Right cardiac atrium (tissue), 5 donors: ENCODE measurements around the gene TUBB. TPM values are rescaled to one million over a fixed set of nuclear protein-coding genes. Genes with fewer than 3 reads are reported as not detected.

ENCODE experiments used
- ATAC-seq, 2 donors: fragments of 200-7000 bp; cut with Tn5 transposase; one replicate each; pipeline versions ENCODE4 v1.8.0 to v1.9.1; 2020; ENCODE audit warnings: moderate library complexity in 2 of 2, mild to moderate bottlenecking in 1 of 2
- DNase-seq, 3 donors: peaks; one replicate each; pipeline ENCODE4 v3.0.0-alpha.2; 2020
- H3K27ac ChIP-seq: one replicate; pipeline ENCODE4 v1.5.1; 2013; ENCODE audit warnings: mild to moderate bottlenecking, low read length, control low read depth, moderate library complexity
- H3K27me3 ChIP-seq: one replicate; pipeline ENCODE4 v1.6.1; 2013; ENCODE audit not compliant: control insufficient read depth, insufficient read depth
- H3K4me1 ChIP-seq: one replicate; pipeline ENCODE4 v1.6.1; 2013; ENCODE audit warnings: low read length; ENCODE audit not compliant: control insufficient read depth, insufficient read depth
- H3K4me3 ChIP-seq: one replicate; pipeline ENCODE4 v1.5.1; 2013; ENCODE audit warnings: low read length, control low read depth
- H3K9me3 ChIP-seq: one replicate; pipeline ENCODE4 v1.6.1; 2013; ENCODE audit warnings: low read length; ENCODE audit not compliant: control insufficient read depth
- WGBS: extraction: QIAGEN DNeasy Blood & Tissue Kit; methylation state at CpG from one replicate; pipeline ENCODE4 v1.1.7; 2013; 5-methylcytosine and 5-hydroxymethylcytosine counted together
- intact Hi-C, 4 donors: fragments of 100-400 bp; cut with DNase I; formaldehyde crosslinking; loops; one replicate each; pipeline versions ENCODE4 v1.11.0 to v1.14.0; 2022 to 2023
- long read RNA-seq, 4 donors: library from polyadenylated mRNA; unstranded; transcript quantifications; one replicate each; pipeline ENCODE4 v2.0.0, GENCODE V29; 2020 to 2021
- polyA plus RNA-seq: library from polyadenylated mRNA; stranded (reverse); fragments of 200-250 nt; gene quantifications from one replicate; pipeline ENCODE4 v1.2.3, GENCODE V29; 2013
- total RNA-seq, 4 donors: library from RNA; stranded (reverse); fragmentation: NEBNext Ultra II Directional; extraction: Animal tissue kit (Norgen Biotek cat#: 25700); gene quantifications; one replicate each; pipeline ENCODE4 v1.2.1, GENCODE V29; 2021
- donor health status: healthy with polysubstance abuse.
- donor health status: DM: no; HTN: yes; CAD: no.
- donor health status: DM: no; HTN: no; CAD: no.
- donor health status: DM: no; HTN: yes; CAD: no; lungs with severe emphysema.
- donor health status: DM: yes; HTN: yes; CAD: no.

The TUBB gene
- total RNA-seq (100 to 1,000 TPM; 130 to 250 (median 200) TPM), polyA plus RNA-seq (170 TPM)
- long read RNA-seq, donor 1, transcript TUBB-205 (4 exons, 2,670 nt), result major isoform, 651 of 717 reads
- long read RNA-seq, donor 1, partial matches to known transcripts, result 63 of 717 reads
- long read RNA-seq, donor 1, other reads (novel, unspliced or antisense), result 1 of 717 reads
- long read RNA-seq, donor 2, transcript TUBB-205 (4 exons, 2,670 nt), result major isoform, 360 of 400 reads
- long read RNA-seq, donor 2, partial matches to known transcripts, result 38 of 400 reads
- long read RNA-seq, donor 2, other reads (novel, unspliced or antisense), result 2 of 400 reads
- long read RNA-seq, donor 3, transcript TUBB-205 (4 exons, 2,670 nt), result major isoform, 2,117 of 2,196 reads
- long read RNA-seq, donor 3, partial matches to known transcripts, result 13 of 2,196 reads
- long read RNA-seq, donor 3, other reads (novel, unspliced or antisense), result 65 of 2,196 reads
- long read RNA-seq, donor 4, transcript TUBB-205 (4 exons, 2,670 nt), result major isoform, 257 of 273 reads
- long read RNA-seq, donor 4, partial matches to known transcripts, result 14 of 273 reads
- long read RNA-seq, donor 4, other reads (novel, unspliced or antisense), result 2 of 273 reads

- Histone ChIP-seq H3K27ac (peak within 1 kb of the TSS; percentile 91), H3K27me3 (no peaks in the 10 kb centered on the region), H3K4me3 (peak within 1 kb of the TSS; percentile 98), H3K4me1 (peaks cover 3% of the 10 kb centered on the region), H3K9me3 (no peaks in the 10 kb centered on the region)
- peak; percentile 96 to 99 (median 98) for DNase-seq
- peak; percentile 84 to 87 for ATAC-seq
- intact Hi-C loops, result loop anchor here in 1 of 4 donors (2.0 kb wide), 1 partner anchor 33 kb away; the partner anchor contains the start of gene PPP1R18
- under 1% methylated on average over 38 of the region's 38 CpGs for WGBS
Observed at GRCh38 chr6:30719791-30720737, at the start of gene TUBB. Gene TUBB, plus strand, starts transcription at chr6:30720352. Its CDS starts 155 bp downstream, at chr6:30720507.

- H3K27me3 ChIP-seq, result no peaks in the 10 kb centered on the region
- H3K27ac ChIP-seq, result no peak overlapping the region
- DNase-seq, result no peak
- no peak overlapping the region for H3K4me3 ChIP-seq
- intact Hi-C loops, result loop anchor here in 1 of 4 donors (10.0 kb wide), 1 partner anchor 414 kb away; no protein-coding TSS in a partner anchor
- ATAC-seq, result no peak
- H3K4me1 ChIP-seq, result peaks cover 2% of the 10 kb centered on the region
- WGBS, result 83% methylated on average over 27 of the region's 27 CpGs
- H3K9me3 ChIP-seq, result no peaks in the 10 kb centered on the region
Observed at GRCh38 chr6:30670760-30671527, 49.2 kb upstream of the TUBB start.

- Histone ChIP-seq H3K27me3 (no peaks in the 10 kb centered on the region), H3K4me1 (peaks cover 2% of the 10 kb centered on the region), H3K9me3 (no peaks in the 10 kb centered on the region), H3K4me3 (peak within 1 kb of the TSS; percentile 90), H3K27ac (peak within 1 kb of the TSS; percentile 61)
- peak; percentile 87 to 89 for ATAC-seq
- under 1% methylated on average over 57 of the region's 57 CpGs for WGBS
- peak; percentile 96 to 99 (median 97) for DNase-seq
- intact Hi-C loops, result loop anchor here in 1 of 4 donors (10.0 kb wide), 1 partner anchor 412 kb away; no protein-coding TSS in a partner anchor
Observed at GRCh38 chr6:30672445-30673253, 47.5 kb upstream of the TUBB start, which contains the start of gene DHX16. Gene DHX16, minus strand, starts transcription at chr6:30673006. Its CDS starts 165 bp downstream, at chr6:30672841.

- ATAC-seq, result no peak
- peaks cover 2% of the 10 kb centered on the region for H3K4me1 ChIP-seq
- WGBS, result 81% methylated on average over 10 of the region's 10 CpGs
Observed at GRCh38 chr6:30676660-30677285, 43.4 kb upstream of the TUBB start.

GRCh38 chr6:30678964-30679726 is 41.0 kb upstream of the TUBB start:
- intact Hi-C loops, result loop anchor here in 2 of 4 donors (1.0 to 10.0 kb wide), 3 partner anchors 43 to 406 kb away; no protein-coding TSS in a partner anchor
- WGBS, result 14% methylated on average over 31 of the region's 31 CpGs
- DNase-seq, result peak; percentile 87 to 96 (median 96)
- peak; percentile 65 to 80 for ATAC-seq
- Histone ChIP-seq H3K9me3 (no peaks in the 10 kb centered on the region), H3K27me3 (no peaks in the 10 kb centered on the region), H3K4me1 (peaks cover 5% of the 10 kb centered on the region), H3K27ac (peak overlapping the region; percentile 29), H3K4me3 (no peak overlapping the region)

More at GRCh38 chr6:30676660-30677285, 43.4 kb upstream of the TUBB start:
- DNase-seq, result no peak
- no peaks in the 10 kb centered on the region for H3K9me3 ChIP-seq
- no peak overlapping the region for H3K4me3 ChIP-seq
- intact Hi-C loops, result loop anchor here in 1 of 4 donors (10.0 kb wide), 1 partner anchor 408 kb away; no protein-coding TSS in a partner anchor
- no peaks in the 10 kb centered on the region for H3K27me3 ChIP-seq
- H3K27ac ChIP-seq, result no peak overlapping the region

GRCh38 chr6:30679765-30680535 is 40.2 kb upstream of the TUBB start:
- Histone ChIP-seq H3K4me3 (no peak overlapping the region), H3K9me3 (no peaks in the 10 kb centered on the region), H3K27ac (no peak overlapping the region), H3K4me1 (peaks cover 5% of the 10 kb centered on the region), H3K27me3 (no peaks in the 10 kb centered on the region)
- DNase-seq (no peak), ATAC-seq (no peak)
- intact Hi-C loops, result loop anchor here in 2 of 4 donors (1.0 to 10.0 kb wide), 3 partner anchors 42 to 405 kb away; no protein-coding TSS in a partner anchor
- WGBS, result 62% methylated on average over 7 of the region's 7 CpGs

- peak overlapping the region; percentile 84 for H3K27ac ChIP-seq
- ATAC-seq, result no peak
- 34% methylated on average over 4 of the region's 4 CpGs for WGBS
- H3K4me1 ChIP-seq, result peaks cover 7% of the 10 kb centered on the region
- intact Hi-C loops, result loop anchor here in 1 of 4 donors (2.0 kb wide), 1 partner anchor 41 kb away; no protein-coding TSS in a partner anchor
- peak overlapping the region; percentile 88 for H3K4me3 ChIP-seq
- H3K9me3 ChIP-seq, result no peaks in the 10 kb centered on the region
- DNase-seq, result no peak
- no peaks in the 10 kb centered on the region for H3K27me3 ChIP-seq
Observed at GRCh38 chr6:30681766-30682142, 38.4 kb upstream of the TUBB start.
